ENCODE results near the gene ZNF638. TPM values are rescaled to one million over a fixed set of nuclear protein-coding genes. Genes with fewer than 3 reads are reported as not detected.

Gene ZNF638
- total and polyA plus RNA-seq, 2 of the 8 experiments (the other 6 are each of a cell fraction or from before 2014, with no cell fraction given), result 45.3 to 143 TPM

DNA sequence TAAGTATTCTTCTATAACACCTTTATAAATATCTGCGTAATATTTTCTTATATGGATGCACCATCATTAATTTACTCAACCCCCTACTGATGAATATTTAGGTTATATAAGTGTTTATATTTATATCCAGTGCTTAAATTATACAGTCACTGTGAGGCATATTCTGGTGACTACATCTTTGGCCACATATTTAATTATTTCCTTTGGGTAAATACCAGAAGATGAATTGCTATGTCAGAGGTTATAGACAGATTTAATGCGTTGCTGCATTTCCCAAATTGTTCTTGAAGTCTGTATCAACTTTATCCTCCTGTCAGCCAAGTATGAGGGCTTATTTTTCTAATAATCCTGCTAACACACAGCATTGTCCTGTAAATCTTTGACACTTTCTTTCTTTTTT is 140.4 kb downstream of the ZNF638 start:
- no peak overlapping the region for H3K27ac ChIP-seq (ENCODE audit: low read depth, low read length)
- no peaks in the 10 kb centered on the region for H3K79me1 ChIP-seq (ENCODE audit: low read depth, low read length)
- H3K9me3 ChIP-seq (ENCODE audit: insufficient read depth in 2 of 2, low read depth in 1 of 2, low read length in 1 of 2), result no peaks in the 10 kb centered on the region
- H2AK5ac ChIP-seq (ENCODE audit: low read depth, low read length), result no peak overlapping the region
- no peaks in the 10 kb centered on the region for H3K36me3 ChIP-seq (ENCODE audit: control insufficient read depth in 2 of 4, insufficient read depth in 4 of 4, low read length in 3 of 4)
- CTCF ChIA-PET (ENCODE audit: partially characterized antibody), result no interaction called here
- H3K14ac ChIP-seq (ENCODE audit: insufficient read length), result no peak overlapping the region
- no peak overlapping the region for H3K9ac ChIP-seq (replicated peaks in 1 of 4; ENCODE audit: extremely low read depth in 1 of 4, low read depth in 3 of 4, low read length in 3 of 4)
- no peak overlapping the region for H4K5ac ChIP-seq (ENCODE audit: insufficient read length, low read depth, low read length)
- H2BK12ac ChIP-seq (ENCODE audit: low read depth, low read length), result no peak overlapping the region
- DNase-seq (ENCODE audit: low read depth in 1 of 2, low spot score in 2 of 2) (no peak), FAIRE-seq (no peak)
- H3K23me2 ChIP-seq (ENCODE audit: low read depth, low read length), result peaks cover under 1% of the 10 kb centered on the region; the same call in 1 of the 2 replicates
- H3K4me2 ChIP-seq (ENCODE audit: insufficient read depth in 1 of 2, low read depth in 2 of 2, low read length in 2 of 2), result no peak overlapping the region
- no peak overlapping the region for H3K18ac ChIP-seq (ENCODE audit: extremely low read depth, low read length)
- peaks cover 7 to 24% (median 23%) of the 10 kb centered on the region in 4 experiments for H3K27me3 ChIP-seq (replicated peaks in 1 of 4; ENCODE audit: control insufficient read depth in 3 of 4, extremely low read depth in 1 of 4, insufficient read depth in 3 of 4, low read length in 3 of 4)
- peaks cover 0 to under 1% (median 0%) of the 10 kb centered on the region in 4 experiments; a peak in 3 of 7 replicates for H3K4me1 ChIP-seq (replicated peaks in 1 of 4; ENCODE audit: control insufficient read depth in 3 of 4, insufficient read depth in 4 of 4, low read length in 3 of 4)
- 97% methylated on average over 2 of the region's 2 CpGs; no CpG with 5 or more reads in 1 of the 2 experiments for WGBS, 2 experiments (ENCODE audit: extremely low coverage in 1 of 2, insufficient coverage in 1 of 2, insufficient read length in 1 of 2, insufficient replicate concordance in 2 of 2, low coverage in 1 of 2, low lambda C conversion rate in 2 of 2, missing lambda C conversion rate in 1 of 2)
- H4K8ac ChIP-seq (ENCODE audit: extremely low read depth, insufficient read depth, low read length), result no peak overlapping the region
- no peak overlapping the region for H2BK15ac ChIP-seq (ENCODE audit: low read length)
- no peak for TF ChIP-seq CBX5 (IDR thresholded peaks at IDR 0.05; ENCODE audit: low read depth, low read length)
- TF ChIP-seq TAF1 (IDR thresholded peaks at IDR 0.05; ENCODE audit: low read depth, low read length), result no peak
- POLR2A ChIA-PET (ENCODE audit: partially characterized antibody), result no interaction called here
- no peak overlapping the region for H4K91ac ChIP-seq (replicated peaks; ENCODE audit: insufficient read length, low read length)
- no peak overlapping the region for H3K4ac ChIP-seq (replicated peaks; ENCODE audit: insufficient read length, low read depth, low read length)
- H3K79me2 ChIP-seq (ENCODE audit: control insufficient read depth in 1 of 2, insufficient read depth in 2 of 2, low read length in 2 of 2), result no peaks in the 10 kb centered on the region
- peaks cover 0 to 1% of the 10 kb centered on the region in 2 experiments for H4K20me1 ChIP-seq (replicated peaks in 1 of 2; ENCODE audit: control insufficient read depth in 1 of 2, insufficient read depth in 2 of 2, low read length in 2 of 2)
- no peak overlapping the region for H3K4me3 ChIP-seq (ENCODE audit: extremely low read depth in 1 of 4, insufficient read depth in 2 of 4, low read depth in 3 of 4, low read length in 4 of 4)
- no peak overlapping the region for H2BK120ac ChIP-seq (replicated peaks; ENCODE audit: low read depth, low read length)
- H3K56ac ChIP-seq (replicated peaks; ENCODE audit: insufficient read length, low read depth, low read length), result no peak overlapping the region
- no peak overlapping the region for H3K23ac ChIP-seq (ENCODE audit: insufficient read length)
- no peak overlapping the region for H2BK20ac ChIP-seq (ENCODE audit: low read length)
- H2AFZ ChIP-seq (ENCODE audit: low read length), result no peak overlapping the region
- no peak overlapping the region for H2BK5ac ChIP-seq (ENCODE audit: low read depth, low read length)

All from H1 (cell line).